HepG2 (cell line): Measurements from ENCODE around the gene SLC25A1. TPM values are rescaled to one million over a fixed set of nuclear protein-coding genes. Genes with fewer than 3 reads are reported as not detected.
A peak's percentile ranks its signal among the peaks of the same experiment; 100 is the strongest.

Experiments
- DPF2 ChIP-seq: sonication (generic); formaldehyde crosslinking; IDR thresholded peaks from 2 replicates; pipeline ENCODE4 v1.4.0; 2020; ENCODE audit warnings: mild to moderate bottlenecking, low read depth, missing genetic modification reagents, borderline replicate concordance
- FOXC1 ChIP-seq: sonication (generic); formaldehyde crosslinking; IDR thresholded peaks from 2 replicates; pipeline ENCODE4 v1.8.0; 2022; ENCODE audit warnings: mild to moderate bottlenecking, missing genetic modification reagents, borderline replicate concordance
- HNRNPLL ChIP-seq: fragments of 200-400 bp; formaldehyde crosslinking; IDR thresholded peaks from 2 replicates; pipeline ENCODE4 v1.6.1; 2017; ENCODE audit warnings: mild to moderate bottlenecking, low read depth, low read length; ENCODE audit not compliant: poor library complexity, severe bottlenecking
- KAT8 ChIP-seq: IDR thresholded peaks from 2 replicates; pipeline ENCODE4 v1.6.1; 2016; ENCODE audit warnings: missing genetic modification reagents, missing compliant biosample characterization
- MED8 ChIP-seq: sonication (generic); formaldehyde crosslinking; IDR thresholded peaks from 2 replicates; pipeline ENCODE4 v1.8.1; 2023; ENCODE audit warnings: mild to moderate bottlenecking, missing genetic modification reagents; ENCODE audit not compliant: insufficient replicate concordance
- MXD4 ChIP-seq: IDR thresholded peaks from 2 replicates; pipeline ENCODE4 v1.6.1; 2016; ENCODE audit warnings: mild to moderate bottlenecking, missing biosample characterization, missing genetic modification reagents
- PRPF4 ChIP-seq: fragments of 200-400 bp; formaldehyde crosslinking; IDR thresholded peaks from 2 replicates; pipeline ENCODE4 v1.6.1; 2016; ENCODE audit warnings: low read length, low read depth; ENCODE audit not compliant: poor library complexity, severe bottlenecking
- RFXANK ChIP-seq: IDR thresholded peaks from 2 replicates; pipeline ENCODE4 v1.6.1; 2016
- ZFAT ChIP-seq: sonication (generic); formaldehyde crosslinking; conservative IDR thresholded peaks from 2 replicates; pipeline ENCODE4 v1.8.1; 2023; ENCODE audit warnings: missing genetic modification reagents, inconsistent platforms
- ZNF12 ChIP-seq: sonication (generic); formaldehyde crosslinking; IDR thresholded peaks from 2 replicates; pipeline ENCODE4 v1.5.0; 2020; ENCODE audit warnings: missing genetic modification reagents
- ZNF230 ChIP-seq: sonication (generic); formaldehyde crosslinking; IDR thresholded peaks from 2 replicates; pipeline ENCODE4 v1.4.0; 2020; ENCODE audit warnings: mild to moderate bottlenecking, missing genetic modification reagents
- ZNF383 ChIP-seq: sonication (generic); formaldehyde crosslinking; IDR thresholded peaks from 2 replicates; pipeline ENCODE4 v1.4.0; 2020; ENCODE audit warnings: missing genetic modification reagents, mild to moderate bottlenecking, borderline replicate concordance
- ZNF432 ChIP-seq: sonication (generic); formaldehyde crosslinking; IDR thresholded peaks from 2 replicates; pipeline ENCODE4 v1.5.0; 2020; ENCODE audit warnings: missing genetic modification reagents, mild to moderate bottlenecking, borderline replicate concordance
- ZNF446 ChIP-seq: sonication (generic); formaldehyde crosslinking; IDR thresholded peaks from 2 replicates; pipeline ENCODE4 v1.5.0; 2020; ENCODE audit warnings: mild to moderate bottlenecking, missing genetic modification reagents
- ZNF773 ChIP-seq: sonication (generic); formaldehyde crosslinking; IDR thresholded peaks from 2 replicates; pipeline ENCODE4 v1.4.0; 2020; ENCODE audit warnings: missing genetic modification reagents, borderline replicate concordance
- polyA plus RNA-seq, 8 experiments: library from polyadenylated mRNA; depleted of rRNA in 3 of 8; stranded (reverse) in 7 of 8; unstranded in 1 of 8; fragments of >200 nt; fragmentation: Illumina TruSeq in 4 of 8; extraction: Trizol in 4 of 8; gene quantifications; 2 replicates each; pipeline versions ENCODE4 v1.2.1 to v1.2.3, GENCODE V29; 2011 to 2016; ENCODE audit warnings: low read depth in 4 of 8, missing spikeins in 1 of 8, mixed read lengths in 1 of 8; ENCODE audit not compliant: insufficient read depth in 1 of 8
- total RNA-seq, 5 experiments: library from RNA; depleted of rRNA; stranded (reverse); fragments of >200 nt; fragmentation: Illumina TruSeq; extraction: Trizol; gene quantifications; 2 replicates each; pipeline ENCODE4 v1.2.3, GENCODE V29; 2016; ENCODE audit warnings: low read depth in 1 of 5
- TF ChIP-seq, protein P1 (sequence below): sonication (generic); formaldehyde crosslinking; IDR thresholded peaks from 2 replicates; pipeline ENCODE4 v1.5.0; 2020; ENCODE audit warnings: mild to moderate bottlenecking, missing genetic modification reagents, borderline replicate concordance
- TF ChIP-seq, protein P2 (sequence below): sonication (generic); formaldehyde crosslinking; IDR thresholded peaks from 2 replicates; pipeline ENCODE4 v1.8.1; 2023; ENCODE audit warnings: mild to moderate bottlenecking, moderate library complexity, missing genetic modification reagents
- TF ChIP-seq, protein P3 (sequence below): sonication (generic); formaldehyde crosslinking; IDR thresholded peaks from 2 replicates; pipeline ENCODE4 v1.9.0; 2022; ENCODE audit warnings: low read depth, missing genetic modification reagents
- TF ChIP-seq, protein P4 (sequence below): IDR thresholded peaks from 2 replicates; pipeline ENCODE4 v1.6.1; 2016; ENCODE audit warnings: control low read depth
- TF ChIP-seq, protein P5 (sequence below): sonication (generic); formaldehyde crosslinking; conservative IDR thresholded peaks from 2 replicates; pipeline ENCODE4 v1.4.0; 2020; ENCODE audit warnings: missing genetic modification reagents
- TF ChIP-seq, protein P6 (sequence below): sonication (generic); formaldehyde crosslinking; conservative IDR thresholded peaks from 2 replicates; pipeline ENCODE4 v1.8.1; 2023; ENCODE audit warnings: missing genetic modification reagents

The SLC25A1 gene
- total and polyA plus RNA-seq, 2 of the 13 experiments (the other 11 are each of a cell fraction or from before 2014, with no cell fraction given) = 49.4 to 161 TPM

DNA sequence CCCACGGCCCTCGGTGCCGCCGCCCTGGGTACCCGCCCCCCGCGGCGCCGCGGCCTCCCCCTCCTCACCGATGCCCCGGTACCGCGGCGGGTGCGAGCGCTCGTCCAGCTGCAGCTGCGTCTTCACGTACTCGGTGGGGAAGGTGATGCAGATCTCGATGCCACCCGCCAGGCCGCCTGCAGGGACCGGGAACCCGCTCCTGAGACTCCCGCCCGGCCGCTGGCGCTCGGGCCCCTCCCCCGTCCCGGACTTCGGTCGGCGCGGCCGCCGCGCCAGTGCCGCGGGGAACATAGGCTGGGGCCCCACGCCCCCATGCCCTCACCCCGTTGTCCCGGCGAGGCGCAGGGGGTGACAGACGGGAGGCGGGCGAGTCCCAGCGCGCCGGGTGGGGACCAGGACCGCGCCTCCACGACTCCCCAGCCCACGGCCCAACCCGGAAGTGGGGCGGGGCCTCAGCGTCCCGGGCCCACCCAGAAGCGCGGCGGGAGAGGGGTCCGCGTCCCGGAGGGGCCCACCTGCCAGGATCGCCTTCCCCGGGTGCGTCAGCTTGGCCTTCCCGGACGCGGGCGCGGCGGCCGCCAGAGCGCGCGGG is 375 bp downstream of the SLC25A1 start (continued):
- TF ChIP-seq, protein P1, sequence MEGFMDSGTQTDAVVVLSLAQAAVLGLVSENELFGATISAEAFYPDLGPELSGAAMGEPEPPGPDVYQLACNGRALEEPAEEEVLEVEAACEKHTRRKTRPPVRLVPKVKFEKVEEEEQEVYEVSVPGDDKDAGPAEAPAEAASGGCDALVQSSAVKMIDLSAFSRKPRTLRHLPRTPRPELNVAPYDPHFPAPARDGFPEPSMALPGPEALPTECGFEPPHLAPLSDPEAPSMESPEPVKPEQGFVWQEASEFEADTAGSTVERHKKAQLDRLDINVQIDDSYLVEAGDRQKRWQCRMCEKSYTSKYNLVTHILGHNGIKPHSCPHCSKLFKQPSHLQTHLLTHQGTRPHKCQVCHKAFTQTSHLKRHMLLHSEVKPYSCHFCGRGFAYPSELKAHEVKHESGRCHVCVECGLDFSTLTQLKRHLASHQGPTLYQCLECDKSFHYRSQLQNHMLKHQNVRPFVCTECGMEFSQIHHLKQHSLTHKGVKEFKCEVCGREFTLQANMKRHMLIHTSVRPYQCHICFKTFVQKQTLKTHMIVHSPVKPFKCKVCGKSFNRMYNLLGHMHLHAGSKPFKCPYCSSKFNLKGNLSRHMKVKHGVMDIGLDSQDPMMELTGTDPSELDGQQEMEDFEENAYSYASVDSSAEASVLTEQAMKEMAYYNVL (CRISPR knock-in tag) = no peak
- no peak for TF ChIP-seq ZNF432 (CRISPR knock-in tag)
- no peak for TF ChIP-seq ZNF773
- TF ChIP-seq, protein P2, sequence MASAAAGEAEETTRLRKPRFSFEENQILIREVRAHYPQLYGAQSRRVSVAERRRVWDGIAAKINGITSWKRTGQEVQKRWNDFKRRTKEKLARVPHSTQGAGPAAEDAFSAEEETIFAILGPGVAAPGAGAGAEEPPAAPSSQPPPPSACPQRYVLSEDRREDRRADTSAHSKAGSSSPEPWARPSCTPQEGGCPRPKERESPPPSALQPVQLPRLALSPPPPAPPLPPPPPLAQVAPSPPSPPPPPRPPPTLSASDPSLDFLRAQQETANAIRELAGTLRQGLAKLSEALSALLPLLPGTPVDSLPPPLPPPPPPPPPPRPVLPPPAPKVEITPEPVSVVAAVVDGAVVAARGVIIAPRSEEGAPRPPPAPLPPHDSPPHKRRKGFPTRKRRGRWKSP (CRISPR knock-in tag) = no peak
- TF ChIP-seq KAT8 (CRISPR knock-in tag) = peak; percentile 27; the same call in 1 of the 2 replicates
- TF ChIP-seq ZNF383 = no peak
- 0 out of 2 replicates have a peak, but pooled peaks have one; percentile 37 for TF ChIP-seq MXD4
- 0 out of 2 replicates have a peak, but pooled peaks have one; percentile 37 for TF ChIP-seq ZNF12 (CRISPR knock-in tag)
- no peak for TF ChIP-seq ZFAT (CRISPR knock-in tag)
- TF ChIP-seq ZNF230 (CRISPR knock-in tag) = no peak; the same call in 1 of the 2 replicates
- TF ChIP-seq, protein P3, sequence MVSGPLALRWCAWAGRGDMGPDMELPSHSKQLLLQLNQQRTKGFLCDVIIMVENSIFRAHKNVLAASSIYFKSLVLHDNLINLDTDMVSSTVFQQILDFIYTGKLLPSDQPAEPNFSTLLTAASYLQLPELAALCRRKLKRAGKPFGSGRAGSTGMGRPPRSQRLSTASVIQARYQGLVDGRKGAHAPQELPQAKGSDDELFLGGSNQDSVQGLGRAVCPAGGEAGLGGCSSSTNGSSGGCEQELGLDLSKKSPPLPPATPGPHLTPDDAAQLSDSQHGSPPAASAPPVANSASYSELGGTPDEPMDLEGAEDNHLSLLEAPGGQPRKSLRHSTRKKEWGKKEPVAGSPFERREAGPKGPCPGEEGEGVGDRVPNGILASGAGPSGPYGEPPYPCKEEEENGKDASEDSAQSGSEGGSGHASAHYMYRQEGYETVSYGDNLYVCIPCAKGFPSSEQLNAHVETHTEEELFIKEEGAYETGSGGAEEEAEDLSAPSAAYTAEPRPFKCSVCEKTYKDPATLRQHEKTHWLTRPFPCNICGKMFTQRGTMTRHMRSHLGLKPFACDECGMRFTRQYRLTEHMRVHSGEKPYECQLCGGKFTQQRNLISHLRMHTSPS (CRISPR knock-in tag) = 0 out of 2 replicates have a peak, but pooled peaks have one; percentile 28
- peak; percentile 60; the same call in 1 of the 2 replicates for TF ChIP-seq ZNF446
- TF ChIP-seq HNRNPLL = peak; percentile 31
- peak; percentile 26; the same call in 1 of the 2 replicates for TF ChIP-seq FOXC1
- TF ChIP-seq, protein P4, sequence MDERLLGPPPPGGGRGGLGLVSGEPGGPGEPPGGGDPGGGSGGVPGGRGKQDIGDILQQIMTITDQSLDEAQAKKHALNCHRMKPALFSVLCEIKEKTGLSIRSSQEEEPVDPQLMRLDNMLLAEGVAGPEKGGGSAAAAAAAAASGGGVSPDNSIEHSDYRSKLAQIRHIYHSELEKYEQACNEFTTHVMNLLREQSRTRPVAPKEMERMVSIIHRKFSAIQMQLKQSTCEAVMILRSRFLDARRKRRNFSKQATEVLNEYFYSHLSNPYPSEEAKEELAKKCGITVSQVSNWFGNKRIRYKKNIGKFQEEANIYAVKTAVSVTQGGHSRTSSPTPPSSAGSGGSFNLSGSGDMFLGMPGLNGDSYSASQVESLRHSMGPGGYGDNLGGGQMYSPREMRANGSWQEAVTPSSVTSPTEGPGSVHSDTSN = no peak
- TF ChIP-seq RFXANK (CRISPR knock-in tag) = no peak
- TF ChIP-seq, protein P5, sequence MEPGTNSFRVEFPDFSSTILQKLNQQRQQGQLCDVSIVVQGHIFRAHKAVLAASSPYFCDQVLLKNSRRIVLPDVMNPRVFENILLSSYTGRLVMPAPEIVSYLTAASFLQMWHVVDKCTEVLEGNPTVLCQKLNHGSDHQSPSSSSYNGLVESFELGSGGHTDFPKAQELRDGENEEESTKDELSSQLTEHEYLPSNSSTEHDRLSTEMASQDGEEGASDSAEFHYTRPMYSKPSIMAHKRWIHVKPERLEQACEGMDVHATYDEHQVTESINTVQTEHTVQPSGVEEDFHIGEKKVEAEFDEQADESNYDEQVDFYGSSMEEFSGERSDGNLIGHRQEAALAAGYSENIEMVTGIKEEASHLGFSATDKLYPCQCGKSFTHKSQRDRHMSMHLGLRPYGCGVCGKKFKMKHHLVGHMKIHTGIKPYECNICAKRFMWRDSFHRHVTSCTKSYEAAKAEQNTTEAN = no peak
- TF ChIP-seq, protein P6, sequence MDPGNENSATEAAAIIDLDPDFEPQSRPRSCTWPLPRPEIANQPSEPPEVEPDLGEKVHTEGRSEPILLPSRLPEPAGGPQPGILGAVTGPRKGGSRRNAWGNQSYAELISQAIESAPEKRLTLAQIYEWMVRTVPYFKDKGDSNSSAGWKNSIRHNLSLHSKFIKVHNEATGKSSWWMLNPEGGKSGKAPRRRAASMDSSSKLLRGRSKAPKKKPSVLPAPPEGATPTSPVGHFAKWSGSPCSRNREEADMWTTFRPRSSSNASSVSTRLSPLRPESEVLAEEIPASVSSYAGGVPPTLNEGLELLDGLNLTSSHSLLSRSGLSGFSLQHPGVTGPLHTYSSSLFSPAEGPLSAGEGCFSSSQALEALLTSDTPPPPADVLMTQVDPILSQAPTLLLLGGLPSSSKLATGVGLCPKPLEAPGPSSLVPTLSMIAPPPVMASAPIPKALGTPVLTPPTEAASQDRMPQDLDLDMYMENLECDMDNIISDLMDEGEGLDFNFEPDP (CRISPR knock-in tag) = no peak
- no peak for TF ChIP-seq PRPF4
- TF ChIP-seq DPF2 (CRISPR knock-in tag) = no peak
- TF ChIP-seq MED8 (CRISPR knock-in tag) = no peak
